Uterus (tissue), 2 donors: ENCODE measurements around the gene RBM47.
"Not testable (repeated sequence)": the region's sequence is repeated elsewhere in the genome, so short reads cannot be mapped to it uniquely, and the experiment has no call there.

Experiments used
- POLR2A ChIP-seq, 2 donors: fragments of 450-650 bp; IDR thresholded peaks; one replicate each; pipeline ENCODE4 v1.6.1; 2016; ENCODE audit warnings: antibody characterized with exemption in 2 of 2, mild to moderate bottlenecking in 1 of 2, moderate library complexity in 1 of 2
- TF ChIP-seq, protein P1 (sequence below), 4 experiments: fragments of 200-600 bp in 2 of 4; fragments of 450-650 bp in 2 of 4; sonication (generic) in 2 of 4; IDR thresholded peaks; one replicate each; pipeline ENCODE4 v1.5.1; 2016 to 2019; ENCODE audit warnings: antibody characterized with exemption in 4 of 4, mild to moderate bottlenecking in 2 of 4, moderate library complexity in 1 of 4

DNA sequence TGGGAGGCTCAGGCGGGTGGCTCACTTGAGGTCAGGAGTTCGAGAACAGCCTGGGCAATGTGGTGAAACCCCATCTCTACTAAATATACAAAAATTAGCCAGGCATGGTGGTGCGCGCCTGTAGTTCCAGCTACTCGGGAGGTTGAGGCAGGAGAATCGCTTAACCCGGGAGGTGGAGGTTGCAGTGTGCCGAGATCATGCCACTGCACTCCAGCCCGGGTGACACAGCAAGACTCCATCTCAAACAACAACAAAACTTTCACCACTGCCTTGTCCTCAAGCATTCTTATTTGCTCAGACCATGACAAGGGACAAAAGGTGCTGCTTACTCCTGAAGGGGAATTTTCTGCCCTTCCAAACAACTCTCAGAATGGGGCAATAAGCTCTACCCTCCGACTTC lies 194.4 kb downstream of the RBM47 start:
- TF ChIP-seq, protein P1, sequence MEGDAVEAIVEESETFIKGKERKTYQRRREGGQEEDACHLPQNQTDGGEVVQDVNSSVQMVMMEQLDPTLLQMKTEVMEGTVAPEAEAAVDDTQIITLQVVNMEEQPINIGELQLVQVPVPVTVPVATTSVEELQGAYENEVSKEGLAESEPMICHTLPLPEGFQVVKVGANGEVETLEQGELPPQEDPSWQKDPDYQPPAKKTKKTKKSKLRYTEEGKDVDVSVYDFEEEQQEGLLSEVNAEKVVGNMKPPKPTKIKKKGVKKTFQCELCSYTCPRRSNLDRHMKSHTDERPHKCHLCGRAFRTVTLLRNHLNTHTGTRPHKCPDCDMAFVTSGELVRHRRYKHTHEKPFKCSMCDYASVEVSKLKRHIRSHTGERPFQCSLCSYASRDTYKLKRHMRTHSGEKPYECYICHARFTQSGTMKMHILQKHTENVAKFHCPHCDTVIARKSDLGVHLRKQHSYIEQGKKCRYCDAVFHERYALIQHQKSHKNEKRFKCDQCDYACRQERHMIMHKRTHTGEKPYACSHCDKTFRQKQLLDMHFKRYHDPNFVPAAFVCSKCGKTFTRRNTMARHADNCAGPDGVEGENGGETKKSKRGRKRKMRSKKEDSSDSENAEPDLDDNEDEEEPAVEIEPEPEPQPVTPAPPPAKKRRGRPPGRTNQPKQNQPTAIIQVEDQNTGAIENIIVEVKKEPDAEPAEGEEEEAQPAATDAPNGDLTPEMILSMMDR (IDR thresholded peaks at IDR 0.05) = not testable (repeated sequence)
- TF ChIP-seq POLR2A (IDR thresholded peaks at IDR 0.05) = not testable (repeated sequence)
